HEK293T (cell line): ENCODE data around the gene CHD9NB.

Source experiments
- ARNT ChIP-seq: fragments of 450-650 bp; IDR thresholded peaks from 2 replicates; pipeline ENCODE4 v1.6.1; 2017; ENCODE audit warnings: mild to moderate bottlenecking
- CTBP1 ChIP-seq: fragments of 450-650 bp; IDR thresholded peaks from 2 replicates; pipeline ENCODE4 v1.6.1; 2016; ENCODE audit warnings: borderline replicate concordance
- ELF4 ChIP-seq: fragments of 450-650 bp; IDR thresholded peaks from 2 replicates; pipeline ENCODE4 v1.6.1; 2017; ENCODE audit warnings: antibody characterized with exemption
- FOXM1 ChIP-seq: fragments of 450-650 bp; IDR thresholded peaks from 2 replicates; pipeline ENCODE4 v1.6.1; 2017; ENCODE audit warnings: mild to moderate bottlenecking, borderline replicate concordance
- L3MBTL2 ChIP-seq: fragments of 450-650 bp; conservative IDR thresholded peaks from 2 replicates; pipeline ENCODE4 v1.6.1; 2016; ENCODE audit warnings: mild to moderate bottlenecking
- LEF1 ChIP-seq: fragments of 450-650 bp; IDR thresholded peaks from 2 replicates; pipeline ENCODE4 v1.6.1; 2017; ENCODE audit warnings: mild to moderate bottlenecking, borderline replicate concordance
- SP1 ChIP-seq: fragments of 450-650 bp; IDR thresholded peaks from 2 replicates; pipeline ENCODE4 v1.6.1; 2017
- ZNF384 ChIP-seq: fragments of 450-650 bp; IDR thresholded peaks from 2 replicates; pipeline ENCODE4 v1.6.1; 2016

GRCh38 chr16:53081032-53081424 lies 28.3 kb upstream of the CHD9NB start:
- TF ChIP-seq CTBP1 (no peak), ARNT (no peak), ELF4 (no peak), ZNF384 (no peak), L3MBTL2 (no peak), SP1 (no peak), FOXM1 (no peak), LEF1 (no peak)
